ENCODE measurements around the gene RTCB.

Gene RTCB

DNA sequence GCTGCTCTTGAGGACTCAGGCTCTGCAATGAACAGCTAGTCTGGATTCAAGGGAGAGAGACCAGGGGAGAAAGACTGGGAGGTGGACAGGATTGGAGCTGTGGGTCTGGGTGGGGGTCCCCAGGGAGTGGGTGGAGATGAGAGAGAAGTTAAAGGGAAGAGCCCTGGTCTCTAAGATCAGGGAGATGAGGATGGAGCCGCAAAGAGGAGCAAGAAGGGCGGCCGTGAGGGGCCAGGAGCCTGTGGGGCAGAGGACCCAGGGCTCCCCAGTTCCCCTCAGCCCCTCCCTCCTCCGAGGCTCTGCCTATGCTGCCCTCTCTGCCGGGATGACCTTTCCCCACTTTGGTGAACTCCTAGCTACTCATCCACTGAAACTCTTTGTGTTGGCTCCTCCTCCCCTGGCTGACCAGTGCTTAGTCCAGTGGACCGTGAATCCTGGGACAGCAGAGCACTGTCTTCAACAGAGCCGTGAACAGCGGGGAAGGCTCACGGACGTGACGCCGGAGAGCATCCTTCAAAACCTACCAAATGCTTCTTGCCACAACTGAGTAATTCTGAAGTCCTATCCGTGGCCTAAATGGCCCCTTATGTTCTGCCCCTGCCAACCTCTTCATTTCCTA, 70.8 kb downstream of the RTCB start:
- DNase-seq (ENCODE audit: extremely low read depth in 1 of 2, low read depth in 1 of 2), result no peak

DNA sequence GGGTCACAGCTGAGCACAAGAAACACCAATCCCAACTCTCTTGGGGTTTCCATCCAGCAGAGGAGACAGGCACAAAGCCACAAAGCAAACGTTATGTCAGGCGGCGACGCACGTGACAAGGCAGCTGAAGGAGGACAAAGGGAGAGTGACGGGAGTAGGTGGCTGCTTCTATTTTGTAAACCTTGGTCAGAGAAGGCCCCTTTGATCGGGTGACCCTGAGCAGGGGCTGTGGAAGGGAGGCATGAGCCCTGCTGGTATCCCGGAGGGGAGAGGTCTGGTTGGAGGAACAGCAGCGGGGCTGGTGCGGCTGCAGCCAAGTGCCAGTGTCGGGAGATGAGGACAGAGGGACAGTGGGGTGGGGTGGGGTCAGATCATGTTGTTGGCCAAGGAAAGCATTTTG, 71.6 kb downstream of the RTCB start:
- DNase-seq (ENCODE audit: extremely low read depth in 1 of 2, low read depth in 1 of 2), result no peak

DNA sequence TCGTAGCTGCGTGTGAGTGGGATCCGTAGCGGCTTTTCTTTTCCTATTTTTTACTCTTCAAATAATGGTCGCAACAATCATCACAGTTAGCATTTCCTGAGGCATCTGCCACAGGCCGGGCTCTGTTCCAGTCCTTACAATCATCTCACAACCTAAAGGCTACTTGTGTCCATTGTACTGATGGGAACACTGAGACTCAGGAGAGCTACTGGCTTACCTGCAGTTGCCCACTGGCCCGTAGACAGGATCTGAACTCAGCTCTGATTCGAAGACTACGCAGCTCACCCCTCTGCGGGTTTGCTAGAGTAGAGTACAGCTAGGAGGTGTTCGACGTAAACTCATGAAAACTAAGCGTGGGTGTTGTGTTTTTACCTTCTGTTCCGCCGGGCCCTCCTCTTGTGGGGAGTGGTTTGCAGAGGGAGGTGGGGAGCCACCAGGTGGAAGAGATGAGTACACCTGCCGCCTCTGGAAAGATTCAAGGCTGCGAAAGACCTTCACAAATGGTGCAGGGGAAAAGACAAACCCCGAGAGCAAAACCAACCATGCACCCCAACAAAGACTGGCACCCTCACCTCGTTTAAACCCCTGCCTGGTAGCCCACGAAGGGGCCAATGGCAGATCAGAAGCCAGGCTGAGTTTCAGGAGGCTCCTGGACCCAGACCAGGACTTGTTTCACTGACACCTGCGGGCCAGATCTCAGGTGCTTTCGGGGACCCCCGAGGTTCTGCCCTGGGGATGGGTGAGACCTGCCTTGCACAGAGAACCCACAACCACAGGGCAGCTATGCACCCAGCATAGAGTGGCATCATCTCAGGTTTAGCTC, 72.6 kb downstream of the RTCB start:
- no peak for DNase-seq (ENCODE audit: extremely low read depth in 1 of 2, low read depth in 1 of 2)

GRCh38 chr22:32338757-32339156, 73.3 kb downstream of the RTCB start:
- DNase-seq (ENCODE audit: extremely low read depth in 1 of 2, low read depth in 1 of 2), result no peak
